ENCODE results near the gene TMEM238. TPM values are rescaled to one million over a fixed set of nuclear protein-coding genes. Genes with fewer than 3 reads are reported as not detected.

Gene TMEM238
- total and polyA plus RNA-seq, 9 of the 15 experiments (the other 6 are each of a cell fraction or from before 2014, with no cell fraction given) = 0.18 to 5.1 (median 1.3) TPM; not detected in 4

- DNase-seq (ENCODE audit: extremely low read depth in 1 of 4, low spot score in 3 of 4) (peak in 2 of 4 experiments; percentile 37 to 48), ATAC-seq (no peak), FAIRE-seq (no peak)
- Histone ChIP-seq H3K9me1 (ENCODE audit: control insufficient read depth, insufficient read depth, low read length) (no peaks in the 10 kb centered on the region), H3K27ac (ENCODE audit: extremely low read depth, low read depth, low read length) (peak overlapping the region; percentile 97), H3K4me3 (peak overlapping the region; percentile 92), H2AFZ (ENCODE audit: low read depth, low read length) (no peak overlapping the region), H3K9me3 (replicated peaks; ENCODE audit: control insufficient read depth, insufficient read depth, low read depth, low read length) (no peaks in the 10 kb centered on the region), H3K4me2 (ENCODE audit: insufficient read depth, low read length) (peak overlapping the region; percentile 82), H3K4me1 (replicated peaks in 1 of 2; ENCODE audit: control insufficient read depth in 2 of 2, insufficient read depth in 2 of 2, low read length in 2 of 2) (peaks cover 7 to 72% of the 10 kb centered on the region in 2 experiments; a peak in 4 of 5 replicates), H3K36me3 (ENCODE audit: control insufficient read depth, insufficient read depth, low read length) (peaks cover 47% of the 10 kb centered on the region; the same call in 2 of the 3 replicates), H3K27me3 (ENCODE audit: control insufficient read depth in 2 of 2, insufficient read depth in 2 of 2, low read length in 2 of 2) (no peaks in the 10 kb centered on the region), H3K9ac (ENCODE audit: insufficient read depth in 1 of 2, low read depth in 2 of 2, low read length in 2 of 2) (peak overlapping the region; percentile 55 to 91), H4K20me1 (replicated peaks; ENCODE audit: control insufficient read depth, insufficient read depth, low read length) (0 out of 2 replicates have a peak, but pooled peaks cover 6% of the 10 kb centered on the region), H3K79me2 (ENCODE audit: control insufficient read depth, insufficient read depth, low read length) (peaks cover 24% of the 10 kb centered on the region)
- intact Hi-C loops (cut with micrococcal nuclease) (no loop called here), in situ Hi-C loops (cut with MboI) (no loop called here)
- 54% methylated on average over 18 of the region's 50 CpGs for WGBS (ENCODE audit: insufficient coverage, low coverage, missing lambda C conversion rate)
- ChIA-PET CTCF (ENCODE audit: low intra/inter-chr PET ratio) (no interaction called here), POLR2A (interaction anchor here (1.4 kb wide), 3 partner anchors 8 to 42 kb away, joined by 4 to 11 read pairs (median 6); partner anchors contain the start of gene TMEM238)
- BruUV-seq (replicated peaks) = TSS peak; percentile 34
- TF ChIP-seq TEAD1 (CRISPR knock-in tag; IDR thresholded peaks at IDR 0.05) = peak in 1 of 2 experiments; percentile 39; a peak in 1 of 4 replicates
- no peak for TF ChIP-seq DNMT1 (IDR thresholded peaks at IDR 0.05)
- no peak for TF ChIP-seq RBM34 (IDR thresholded peaks at IDR 0.05; ENCODE audit: borderline replicate concordance, insufficient read depth, low read length)
- no peak for TF ChIP-seq TSHZ1 (CRISPR knock-in tag; IDR thresholded peaks at IDR 0.05)
- TF ChIP-seq SP2 (IDR thresholded peaks at IDR 0.05; ENCODE audit: extremely low read depth, low read depth, low read length, poor library complexity, severe bottlenecking) = no peak
- TF ChIP-seq HNRNPL (IDR thresholded peaks at IDR 0.05; ENCODE audit: low read depth, low read length) = no peak
- no peak for TF ChIP-seq ZNF695 (CRISPR knock-in tag; IDR thresholded peaks at IDR 0.05)
- TF ChIP-seq ZBTB7A (IDR thresholded peaks at IDR 0.05; ENCODE audit: borderline replicate concordance, control insufficient read depth, low read depth, low read length) = 0 out of 2 replicates have a peak, but pooled peaks have one; percentile 12
- no peak for TF ChIP-seq PHTF2 (CRISPR knock-in tag; IDR thresholded peaks at IDR 0.05)
- no peak for TF ChIP-seq ZNF740 (CRISPR knock-in tag; IDR thresholded peaks at IDR 0.05)
- no peak for TF ChIP-seq ZNF740 (tag; IDR thresholded peaks at IDR 0.05)
- TF ChIP-seq KAT2B (IDR thresholded peaks at IDR 0.05; ENCODE audit: low read depth, low read length) = no peak
- TF ChIP-seq SUPT5H (IDR thresholded peaks at IDR 0.05) = 0 out of 2 replicates have a peak, but pooled peaks have one; percentile 9
- TF ChIP-seq DIDO1 (tag; IDR thresholded peaks at IDR 0.05; ENCODE audit: low read depth) = no peak
- TF ChIP-seq ZNF717 (CRISPR knock-in tag; IDR thresholded peaks at IDR 0.05) = no peak
Measured at GRCh38 chr19:55341595-55342531, 42.2 kb downstream of the TMEM238 start.

Data from K562 (cell line).